Mesenchymal stem cell (in vitro differentiated cells and primary cell): ENCODE data around the gene CFTR.

Experiments
- DNase-seq: peaks from one replicate; pipeline ENCODE4 v3.0.0-alpha.2; 2013
- H2AFZ ChIP-seq: one replicate; pipeline ENCODE4 v1.6.1; 2013; ENCODE audit warnings: low read depth, mild to moderate bottlenecking, control low read depth, inconsistent platforms, low read length, moderate library complexity
- H2AK5ac ChIP-seq: 2 replicates; pipeline ENCODE4 v1.6.1; 2013; ENCODE audit warnings: low read length, moderate library complexity, mild to moderate bottlenecking, inconsistent platforms; ENCODE audit not compliant: severe bottlenecking
- H2BK120ac ChIP-seq: one replicate; pipeline ENCODE4 v1.6.1; 2013; ENCODE audit warnings: low read depth, mild to moderate bottlenecking, inconsistent platforms, low read length, moderate library complexity
- H2BK12ac ChIP-seq, 2 experiments: one replicate each; pipeline ENCODE4 v1.6.1; 2013; ENCODE audit warnings: inconsistent platforms in 2 of 2, low read length in 2 of 2, mild to moderate bottlenecking in 2 of 2, moderate library complexity in 2 of 2, control low read depth in 1 of 2
- H2BK15ac ChIP-seq: one replicate; pipeline ENCODE4 v1.6.1; 2013; ENCODE audit warnings: mild to moderate bottlenecking, low read depth, inconsistent platforms; ENCODE audit not compliant: poor library complexity, severe bottlenecking
- H2BK5ac ChIP-seq: 2 replicates; pipeline ENCODE4 v1.6.1; 2013; ENCODE audit warnings: low read depth, mild to moderate bottlenecking, low read length, control low read depth, inconsistent platforms; ENCODE audit not compliant: poor library complexity, severe bottlenecking
- H3K14ac ChIP-seq, 2 experiments: one replicate each; pipeline ENCODE4 v1.6.1; 2013; ENCODE audit warnings: inconsistent platforms in 2 of 2, low read length in 2 of 2, control low read depth in 1 of 2, mild to moderate bottlenecking in 1 of 2, moderate library complexity in 1 of 2
- H3K18ac ChIP-seq, 2 experiments: one replicate each; pipeline ENCODE4 v1.6.1; 2013; ENCODE audit warnings: inconsistent platforms in 2 of 2, low read length in 2 of 2, control low read depth in 1 of 2, low read depth in 1 of 2, mild to moderate bottlenecking in 1 of 2
- H3K23ac ChIP-seq, 2 experiments: one replicate each; pipeline ENCODE4 v1.6.1; 2013; ENCODE audit warnings: inconsistent platforms in 2 of 2, low read length in 2 of 2, mild to moderate bottlenecking in 2 of 2, moderate library complexity in 2 of 2, control low read depth in 1 of 2
- H3K27ac ChIP-seq: 2 replicates; pipeline ENCODE4 v1.5.1; 2013; ENCODE audit warnings: mild to moderate bottlenecking, moderate library complexity, low read length, control low read depth, inconsistent platforms; ENCODE audit not compliant: poor library complexity, severe bottlenecking
- H3K27me3 ChIP-seq, 2 experiments: 2 replicates each; pipeline versions ENCODE4 v1.6.1 to v1.7.0; 2013; ENCODE audit warnings: low read length in 2 of 2, mild to moderate bottlenecking in 2 of 2, moderate library complexity in 2 of 2, control low read depth in 1 of 2, inconsistent platforms in 1 of 2; ENCODE audit not compliant: control insufficient read depth in 1 of 2, insufficient read depth in 1 of 2
- H3K36me3 ChIP-seq, 2 experiments: 2 replicates each; pipeline versions ENCODE4 v1.6.1 to v1.7.0; 2013; ENCODE audit warnings: low read length in 2 of 2, control low read depth in 1 of 2, inconsistent platforms in 1 of 2, low read depth in 1 of 2, mild to moderate bottlenecking in 1 of 2; ENCODE audit not compliant: insufficient read depth in 2 of 2, control insufficient read depth in 1 of 2
- H3K4ac ChIP-seq, 2 experiments: one replicate each; pipeline ENCODE4 v1.6.1; 2013; ENCODE audit warnings: inconsistent platforms in 2 of 2, low read length in 2 of 2, mild to moderate bottlenecking in 2 of 2, moderate library complexity in 2 of 2, control low read depth in 1 of 2, low read depth in 1 of 2
- H3K4me1 ChIP-seq: 2 replicates; pipeline ENCODE4 v1.6.1; 2013; ENCODE audit warnings: low read depth, low read length, control low read depth; ENCODE audit not compliant: control insufficient read depth, insufficient read depth
- H3K4me2 ChIP-seq: 2 replicates; pipeline ENCODE4 v1.6.1; 2013; ENCODE audit warnings: low read length, mild to moderate bottlenecking, inconsistent platforms; ENCODE audit not compliant: poor library complexity, severe bottlenecking
- H3K4me3 ChIP-seq, 2 experiments: 2 replicates each; pipeline versions ENCODE4 v1.5.1 to v1.7.0; 2013; ENCODE audit warnings: low read length in 2 of 2, mild to moderate bottlenecking in 2 of 2, control low read depth in 1 of 2, low read depth in 1 of 2; ENCODE audit not compliant: insufficient read depth in 1 of 2
- H3K79me1 ChIP-seq: replicated peaks from 2 replicates; pipeline ENCODE4 v1.6.1; 2013; ENCODE audit warnings: mild to moderate bottlenecking, control low read depth, low read length, inconsistent platforms; ENCODE audit not compliant: poor library complexity, severe bottlenecking
- H3K9ac ChIP-seq: 2 replicates; pipeline ENCODE4 v1.7.0; 2013; ENCODE audit warnings: mild to moderate bottlenecking, low read length, moderate library complexity
- H3K9me3 ChIP-seq: 2 replicates; pipeline ENCODE4 v1.7.0; 2013; ENCODE audit warnings: mild to moderate bottlenecking, low read length; ENCODE audit not compliant: control insufficient read depth
- H4K8ac ChIP-seq: one replicate; pipeline ENCODE4 v1.6.1; 2013; ENCODE audit warnings: inconsistent platforms, mild to moderate bottlenecking, low read length, moderate library complexity
- H4K91ac ChIP-seq: one replicate; pipeline ENCODE4 v1.6.1; 2013; ENCODE audit warnings: mild to moderate bottlenecking, low read length, inconsistent platforms
- WGBS: methylation state at CpG from one replicate; pipeline ENCODE4 v1.1.7; 2013; ENCODE audit warnings: mixed read lengths; 5-methylcytosine and 5-hydroxymethylcytosine counted together

Gene CFTR

GRCh38 chr7:117560030-117560429 lies 80.2 kb downstream of the CFTR start:
- H4K91ac ChIP-seq: no peak overlapping the region
- no peak overlapping the region for H3K4me3 ChIP-seq
- H3K4me1 ChIP-seq: no peaks in the 10 kb centered on the region
- H2BK5ac ChIP-seq: no peak overlapping the region
- no peak overlapping the region for H4K8ac ChIP-seq
- no peak overlapping the region for H3K9ac ChIP-seq
- H3K9me3 ChIP-seq: no peaks in the 10 kb centered on the region
- no peak overlapping the region for H2AK5ac ChIP-seq
- H3K18ac ChIP-seq: no peak overlapping the region
- H3K27ac ChIP-seq: no peak overlapping the region
- DNase-seq: no peak
- no peak overlapping the region for H3K4me2 ChIP-seq
- H2BK120ac ChIP-seq: no peak overlapping the region
- no peak overlapping the region for H3K23ac ChIP-seq
- no peak overlapping the region for H3K4ac ChIP-seq
- no peaks in the 10 kb centered on the region for H3K27me3 ChIP-seq
- no peak overlapping the region for H3K14ac ChIP-seq
- H3K36me3 ChIP-seq: no peaks in the 10 kb centered on the region
- H2BK15ac ChIP-seq: no peak overlapping the region
- H3K79me1 ChIP-seq: no peaks in the 10 kb centered on the region
- no peak overlapping the region for H2BK12ac ChIP-seq
- H2AFZ ChIP-seq: no peak overlapping the region

- no peak overlapping the region for H2BK120ac ChIP-seq
- no peak overlapping the region for H3K9ac ChIP-seq
- no peak overlapping the region for H2AK5ac ChIP-seq
- no peak overlapping the region for H2BK5ac ChIP-seq
- no peak overlapping the region for H3K14ac ChIP-seq
- no peak overlapping the region for H2AFZ ChIP-seq
- no peaks in the 10 kb centered on the region for H3K27me3 ChIP-seq
- H3K27ac ChIP-seq: no peak overlapping the region
- no peak overlapping the region for H3K23ac ChIP-seq
- H2BK12ac ChIP-seq: peak overlapping the region in 1 of 2 experiments; percentile 78
- no peak overlapping the region for H3K18ac ChIP-seq
- DNase-seq: no peak
- no peak overlapping the region for H4K8ac ChIP-seq
- no peaks in the 10 kb centered on the region for H3K9me3 ChIP-seq
- H3K79me1 ChIP-seq: no peaks in the 10 kb centered on the region
- no peaks in the 10 kb centered on the region for H3K4me1 ChIP-seq
- H4K91ac ChIP-seq: no peak overlapping the region
- WGBS: 94% methylated on average over 2 of the region's 2 CpGs
- H3K4me2 ChIP-seq: no peak overlapping the region
- no peak overlapping the region for H3K4me3 ChIP-seq
- H3K36me3 ChIP-seq: no peaks in the 10 kb centered on the region
- H3K4ac ChIP-seq: no peak overlapping the region
- no peak overlapping the region for H2BK15ac ChIP-seq
These were observed 82.9 kb downstream of the CFTR start for GRCh38 chr7:117562759-117563158.

- H4K8ac ChIP-seq: no peak overlapping the region
- H3K36me3 ChIP-seq: no peaks in the 10 kb centered on the region
- H3K9ac ChIP-seq: no peak overlapping the region
- no peak overlapping the region for H3K14ac ChIP-seq
- no peak overlapping the region for H2BK120ac ChIP-seq
- 37% methylated on average over 3 of the region's 3 CpGs for WGBS
- H3K27me3 ChIP-seq: no peaks in the 10 kb centered on the region
- H3K4me3 ChIP-seq: no peak overlapping the region
- no peaks in the 10 kb centered on the region for H3K9me3 ChIP-seq
- H2AFZ ChIP-seq: no peak overlapping the region
- no peak overlapping the region for H3K4ac ChIP-seq
- no peak overlapping the region for H2BK5ac ChIP-seq
- no peaks in the 10 kb centered on the region for H3K4me1 ChIP-seq
- H3K4me2 ChIP-seq: no peak overlapping the region
- no peak overlapping the region for H4K91ac ChIP-seq
- H2BK12ac ChIP-seq: no peak overlapping the region
- H3K79me1 ChIP-seq: no peaks in the 10 kb centered on the region
- no peak overlapping the region for H3K27ac ChIP-seq
- no peak overlapping the region for H2AK5ac ChIP-seq
- no peak overlapping the region for H3K18ac ChIP-seq
- H3K23ac ChIP-seq: no peak overlapping the region
- peak; percentile 13 for DNase-seq
- H2BK15ac ChIP-seq: no peak overlapping the region
These were observed 84.3 kb downstream of the CFTR start for GRCh38 chr7:117564080-117564479.

GRCh38 chr7:117564627-117565026 lies 84.8 kb downstream of the CFTR start:
- Histone ChIP-seq H3K14ac (no peak overlapping the region), H3K23ac (no peak overlapping the region), H3K36me3 (no peaks in the 10 kb centered on the region), H2BK15ac (no peak overlapping the region), H2AK5ac (no peak overlapping the region), H3K18ac (no peak overlapping the region), H4K91ac (no peak overlapping the region), H3K4me2 (no peak overlapping the region), H2BK120ac (no peak overlapping the region), H3K9ac (no peak overlapping the region), H2BK12ac (no peak overlapping the region), H2AFZ (no peak overlapping the region), H2BK5ac (no peak overlapping the region), H3K27ac (no peak overlapping the region), H3K27me3 (no peaks in the 10 kb centered on the region), H3K4me1 (no peaks in the 10 kb centered on the region), H3K4me3 (no peak overlapping the region), H3K4ac (no peak overlapping the region), H3K9me3 (no peaks in the 10 kb centered on the region), H4K8ac (no peak overlapping the region), H3K79me1 (no peaks in the 10 kb centered on the region)
- WGBS: no CpG with 5 or more reads among the region's 2 CpGs
- no peak for DNase-seq
